Heart right ventricle (tissue), 16 donors: ENCODE results near the gene GPR108. TPM values are rescaled to one million over a fixed set of nuclear protein-coding genes. Genes with fewer than 3 reads are reported as not detected.

ENCODE experiments used
- ATAC-seq, 8 donors: fragments of 200-7000 bp; cut with Tn5 transposase; one replicate each; pipeline ENCODE4 v1.9.1; 2020; ENCODE audit warnings: mild to moderate bottlenecking in 8 of 8, moderate library complexity in 8 of 8, moderate number of reproducible peaks in 1 of 8
- DNase-seq, 2 donors: peaks; one replicate each; pipeline ENCODE4 v3.0.0-alpha.2; 2020
- H3K27ac ChIP-seq, 10 donors: fragments of 200-600 bp; sonication (generic) in 2 of 10; one replicate each; pipeline versions ENCODE4 v1.5.0 to v1.8.0; 2020 to 2022; ENCODE audit warnings: mild to moderate bottlenecking in 3 of 10
- H3K27me3 ChIP-seq, 7 donors: fragments of 200-600 bp; one replicate each; pipeline ENCODE4 v1.8.0; 2021 to 2022; ENCODE audit warnings: mild to moderate bottlenecking in 2 of 7
- H3K36me3 ChIP-seq, 9 donors: fragments of 200-600 bp; sonication (generic) in 1 of 9; one replicate each; pipeline versions ENCODE4 v1.5.0 to v1.8.0; 2020 to 2022; ENCODE audit warnings: mild to moderate bottlenecking in 2 of 9
- H3K4me1 ChIP-seq, 9 donors: fragments of 200-600 bp; sonication (generic) in 1 of 9; one replicate each; pipeline versions ENCODE4 v1.5.0 to v1.8.0; 2020 to 2022; ENCODE audit warnings: mild to moderate bottlenecking in 4 of 9
- H3K4me3 ChIP-seq, 10 donors: fragments of 200-600 bp; sonication (generic) in 2 of 10; one replicate each; pipeline versions ENCODE4 v1.5.0 to v1.8.0; 2020 to 2022; ENCODE audit warnings: mild to moderate bottlenecking in 7 of 10, moderate library complexity in 2 of 10
- H3K9me3 ChIP-seq, 11 donors: fragments of 200-600 bp in 10 of 11; sonication (generic) in 2 of 11; one replicate each; pipeline versions ENCODE4 v1.5.0 to v1.8.0; 2013 to 2022; ENCODE audit warnings: mild to moderate bottlenecking in 2 of 11, control low read depth in 1 of 11, moderate library complexity in 1 of 11
- CTCF ChIP-seq, 9 donors: fragments of 200-600 bp; sonication (generic) in 2 of 9; IDR thresholded peaks; one replicate each; pipeline versions ENCODE4 v1.5.0 to v1.8.0; 2021 to 2022; ENCODE audit warnings: antibody characterized with exemption in 9 of 9, mild to moderate bottlenecking in 5 of 9, moderate library complexity in 1 of 9
- WGBS, 2 donors: extraction: QIAGEN DNeasy Blood & Tissue Kit; methylation state at CpG; one replicate each; pipeline ENCODE4 v1.1.7; 2013; ENCODE audit warnings: inconsistent platforms in 1 of 2; 5-methylcytosine and 5-hydroxymethylcytosine counted together
- intact Hi-C, 10 donors: fragments of 100-400 bp; cut with DNase I; formaldehyde crosslinking; loops; one replicate each; pipeline versions ENCODE4 v1.11.1 to v1.14.2; 2022
- polyA plus RNA-seq, 2 donors: library from polyadenylated mRNA; stranded (reverse); fragments of 200-250 nt; gene quantifications; one replicate each; pipeline ENCODE4 v1.2.3, GENCODE V29; 2013
- total RNA-seq, 10 donors: library from RNA; stranded (reverse); fragmentation: NEBNext Ultra II Directional in 3 of 10; extraction: Animal tissue kit (Norgen Biotek cat#: 25700) in 3 of 10; gene quantifications; one replicate each; pipeline versions ENCODE4 v1.2.1 to v1.2.4, GENCODE V29; 2021 to 2023
- donor health status: Arrhythmogenic right ventricular cardiomyopathy.
- donor health status: ischemic (EF 13 %, LVEDD 7.1; RV severe dilation, severe dysfunction).
- donor health status: healthy with polysubstance abuse.
- donor health status: DM: no; HTN: yes; CAD: no.
- donor health status: DM: no; HTN: no; CAD: no.
- donor health status: ischemic (EF 25% LVEDD 6.9; RV normal size, moderate dysfunction).
- donor health status: ischemic (EF 25% LVEDD 5.7; RV mildly dilated, moderate dysfunction).
- donor health status: healthy.
- donor health status: DM: yes; HTN: yes; CAD: no.
- donor health status: Ischemic cardiomyopathy.
- donor health status: ischemic (EF 35%, LVEDD 5.7; RV mildly dilated, moderate dysfunction).
- donor health status: nonischemic (EF 11% LVEDD 7.7; RV severe dilation, severe dysfunction).
- donor health status: DM: yes; HTN: yes; CAD: no.
- donor health status: PGD.
- donor health status: ischemic (EF 29% LVEDD 5.4; RV normal size, mild dysfunction).
- donor health status: nonischemic (EF 23%, LVEDD 6.1; RV moderate dilation, normal function).

Gene GPR108
- total and polyA plus RNA-seq, 12 donors = 20.4 to 62.0 (median 23.5) TPM

- Histone ChIP-seq H3K4me3 (no peak overlapping the region), H3K27me3 (peaks cover 0 to 10% (median 5%) of the 10 kb centered on the region in 7 donors), H3K36me3 (peaks cover 0 to 13% (median 0%) of the 10 kb centered on the region in 9 donors), H3K27ac (no peak overlapping the region), H3K9me3 (no peaks in the 10 kb centered on the region), H3K4me1 (no peaks in the 10 kb centered on the region)
- ATAC-seq (no peak), DNase-seq (no peak)
- TF ChIP-seq CTCF (IDR thresholded peaks at IDR 0.05) = no peak
- intact Hi-C loops = no loop called here
Observed at GRCh38 chr19:6699935-6700334, 37.4 kb downstream of the GPR108 start.

- ATAC-seq (no peak), DNase-seq (no peak)
- Histone ChIP-seq H3K4me3 (no peak overlapping the region), H3K27ac (no peak overlapping the region), H3K27me3 (peaks cover 0 to 13% (median 5%) of the 10 kb centered on the region in 7 donors), H3K4me1 (no peaks in the 10 kb centered on the region), H3K36me3 (peaks cover 0 to 11% (median 0%) of the 10 kb centered on the region in 9 donors), H3K9me3 (no peaks in the 10 kb centered on the region)
- TF ChIP-seq CTCF (IDR thresholded peaks at IDR 0.05) = no peak
- WGBS, 2 donors = 68 to 71% methylated on average over 13 of the region's 13 CpGs
- intact Hi-C loops = no loop called here
Observed at GRCh38 chr19:6697291-6697690, 40.1 kb downstream of the GPR108 start.

GRCh38 chr19:6696239-6696820, 41.0 kb downstream of the GPR108 start:
- intact Hi-C loops = no loop called here
- peaks cover 0 to 16% (median 7%) of the 10 kb centered on the region in 7 donors for H3K27me3 ChIP-seq
- 74 to 82% methylated on average over 18 of the region's 18 CpGs for WGBS, 2 donors
- H3K4me1 ChIP-seq = no peaks in the 10 kb centered on the region
- no peak overlapping the region for H3K4me3 ChIP-seq
- H3K27ac ChIP-seq = no peak overlapping the region
- no peak for TF ChIP-seq CTCF (IDR thresholded peaks at IDR 0.05)
- no peak for ATAC-seq
- peaks cover 0 to 12% (median 0%) of the 10 kb centered on the region in 9 donors for H3K36me3 ChIP-seq
- H3K9me3 ChIP-seq = no peaks in the 10 kb centered on the region
- DNase-seq = no peak

GRCh38 chr19:6694147-6694815, 43.1 kb downstream of the GPR108 start:
- Histone ChIP-seq H3K4me3 (no peak overlapping the region), H3K27ac (no peak overlapping the region), H3K4me1 (no peaks in the 10 kb centered on the region), H3K36me3 (peaks cover 0 to 15% (median 0%) of the 10 kb centered on the region in 9 donors), H3K9me3 (no peaks in the 10 kb centered on the region), H3K27me3 (peaks cover 0 to 19% (median 5%) of the 10 kb centered on the region in 7 donors)
- ATAC-seq = peak in 1 of 8 donors; percentile 27
- no peak for TF ChIP-seq CTCF (IDR thresholded peaks at IDR 0.05)
- DNase-seq = no peak
- intact Hi-C loops = no loop called here
- 93 to 95% methylated on average over 22 to 24 of the region's 25 CpGs for WGBS, 2 donors
